Neural cell (in vitro differentiated cells): ENCODE results near the gene HOPX. TPM values are rescaled to one million over a fixed set of nuclear protein-coding genes. Genes with fewer than 3 reads are reported as not detected.

Source experiments
- H2AFZ ChIP-seq: fragments of 200-600, 300-800 bp; sonication (generic), shearing (Covaris generic); 2 replicates; pipeline ENCODE4 v1.6.0; 2014; ENCODE audit warnings: low read depth, mild to moderate bottlenecking, antibody characterized with exemption, low read length, moderate library complexity
- H3F3A ChIP-seq: fragments of 200-600 bp; shearing (Covaris generic); 2 replicates; pipeline ENCODE4 v1.6.1; 2016; ENCODE audit warnings: mild to moderate bottlenecking, moderate library complexity, mixed read lengths, antibody characterized with exemption, low read length; ENCODE audit not compliant: insufficient read depth, poor library complexity, severe bottlenecking
- H3K27ac ChIP-seq: fragments of 200-600, 300-800 bp; sonication (generic), shearing (Covaris generic); 2 replicates; pipeline ENCODE4 v1.5.1; 2014; ENCODE audit warnings: mild to moderate bottlenecking, low read length, moderate library complexity
- H3K27me3 ChIP-seq: fragments of 300-800, 200-600 bp; sonication (generic), shearing (Covaris generic); 2 replicates; pipeline ENCODE4 v1.6.0; 2014; ENCODE audit warnings: mild to moderate bottlenecking, low read depth, low read length, moderate library complexity; ENCODE audit not compliant: insufficient read depth
- H3K36me3 ChIP-seq: fragments of 300-800, 200-600 bp; sonication (generic), shearing (Covaris generic); 2 replicates; pipeline ENCODE4 v1.5.1; 2014; ENCODE audit warnings: mild to moderate bottlenecking, antibody characterized with exemption, low read length, moderate library complexity; ENCODE audit not compliant: insufficient read depth
- H3K4me2 ChIP-seq: fragments of 300-800, 200-600 bp; sonication (generic), shearing (Covaris generic); 2 replicates; pipeline ENCODE4 v1.6.0; 2014; ENCODE audit warnings: mild to moderate bottlenecking, low read length
- H3K4me3 ChIP-seq: fragments of 300-800, 200-600 bp; sonication (generic), shearing (Covaris generic); 2 replicates; pipeline ENCODE4 v1.5.1; 2014; ENCODE audit warnings: mild to moderate bottlenecking, low read length, moderate library complexity
- H3K79me2 ChIP-seq: fragments of 200-600 bp; shearing (Covaris generic); replicated peaks from 2 replicates; pipeline ENCODE4 v1.6.0; 2014; ENCODE audit warnings: mild to moderate bottlenecking, low read length, moderate library complexity; ENCODE audit not compliant: insufficient read depth
- H3K9ac ChIP-seq: fragments of 300-800, 200-600 bp; sonication (generic), shearing (Covaris generic); 2 replicates; pipeline ENCODE4 v1.6.1; 2016; ENCODE audit warnings: mild to moderate bottlenecking, low read length, mixed read lengths
- H3K9me2 ChIP-seq: fragments of 200-600 bp; shearing (Covaris generic); 2 replicates; pipeline ENCODE4 v1.6.1; 2016; ENCODE audit warnings: mild to moderate bottlenecking, low read length, mixed read lengths; ENCODE audit not compliant: insufficient read depth
- H3K9me3 ChIP-seq: fragments of 200-600, 300-800 bp; sonication (generic), shearing (Covaris generic); 2 replicates; pipeline ENCODE4 v1.6.1; 2016; ENCODE audit warnings: mild to moderate bottlenecking, mixed run types, low read length, moderate library complexity, mixed read lengths
- H4K20me1 ChIP-seq: fragments of 200-600 bp; shearing (Covaris generic); 2 replicates; pipeline ENCODE4 v1.6.1; 2016; ENCODE audit warnings: mild to moderate bottlenecking, mixed run types; ENCODE audit not compliant: insufficient read depth
- EP300 ChIP-seq: fragments of 450-650 bp; conservative IDR thresholded peaks from 2 replicates; pipeline ENCODE4 v1.6.1; 2014; ENCODE audit warnings: antibody characterized with exemption, mild to moderate bottlenecking, moderate library complexity; ENCODE audit not compliant: poor library complexity, severe bottlenecking
- EZH2 ChIP-seq: fragments of 200-600, 300-800 bp; shearing (Covaris generic), sonication (generic); IDR thresholded peaks from 2 replicates; pipeline ENCODE4 v1.6.1; 2014; ENCODE audit warnings: antibody characterized with exemption, low read length, borderline replicate concordance, mild to moderate bottlenecking; ENCODE audit not compliant: insufficient read depth, poor library complexity, severe bottlenecking
- MXI1 ChIP-seq: fragments of 450-650 bp; conservative IDR thresholded peaks from 2 replicates; pipeline ENCODE4 v1.6.1; 2014; ENCODE audit warnings: antibody characterized with exemption, mild to moderate bottlenecking; ENCODE audit not compliant: poor library complexity, severe bottlenecking
- POLR2AphosphoS5 ChIP-seq: IDR thresholded peaks from 2 replicates; pipeline ENCODE4 v1.6.1; 2012
- RAD21 ChIP-seq: fragments of 450-650 bp; conservative IDR thresholded peaks from 2 replicates; pipeline ENCODE4 v1.6.1; 2014; ENCODE audit warnings: antibody characterized with exemption, mild to moderate bottlenecking, moderate library complexity
- SMC3 ChIP-seq: fragments of 450-650 bp; conservative IDR thresholded peaks from 2 replicates; pipeline ENCODE4 v1.6.1; 2014; ENCODE audit warnings: antibody characterized with exemption, mild to moderate bottlenecking, moderate library complexity; ENCODE audit not compliant: poor library complexity
- TAF1 ChIP-seq: IDR thresholded peaks from 2 replicates; pipeline ENCODE4 v1.6.1; 2012; ENCODE audit warnings: low read depth
- polyA plus RNA-seq: library from polyadenylated mRNA; depleted of rRNA; stranded (reverse); fragments of >200 nt; gene quantifications from 2 replicates; pipeline ENCODE4 v1.2.3, GENCODE V29; 2014
- TF ChIP-seq, protein P1 (sequence below): fragments of 450-650 bp; IDR thresholded peaks from 2 replicates; pipeline ENCODE4 v1.5.1; 2014; ENCODE audit warnings: antibody characterized with exemption, mild to moderate bottlenecking, moderate library complexity; ENCODE audit not compliant: poor library complexity, severe bottlenecking
- TF ChIP-seq, protein P2 (sequence below): IDR thresholded peaks from 2 replicates; pipeline ENCODE4 v1.6.1; 2012; ENCODE audit warnings: borderline replicate concordance

The HOPX gene
- polyA plus RNA-seq, 1 donor from 2014 or later = 2.0 TPM

- Histone ChIP-seq H3K4me3 (no peak overlapping the region), H3K27me3 (no peaks in the 10 kb centered on the region), H4K20me1 (no peaks in the 10 kb centered on the region), H3F3A (no peaks in the 10 kb centered on the region), H3K27ac (no peak overlapping the region), H3K4me2 (no peak overlapping the region), H3K9me2 (no peaks in the 10 kb centered on the region), H3K36me3 (no peaks in the 10 kb centered on the region), H3K79me2 (no peaks in the 10 kb centered on the region), H3K9ac (no peak overlapping the region), H2AFZ (no peak overlapping the region), H3K9me3 (no peaks in the 10 kb centered on the region)
- TF ChIP-seq TAF1 = no peak
- no peak for TF ChIP-seq EZH2
- TF ChIP-seq SMC3 = no peak
- no peak for TF ChIP-seq POLR2AphosphoS5
- TF ChIP-seq EP300 = no peak
- TF ChIP-seq, protein P1, sequence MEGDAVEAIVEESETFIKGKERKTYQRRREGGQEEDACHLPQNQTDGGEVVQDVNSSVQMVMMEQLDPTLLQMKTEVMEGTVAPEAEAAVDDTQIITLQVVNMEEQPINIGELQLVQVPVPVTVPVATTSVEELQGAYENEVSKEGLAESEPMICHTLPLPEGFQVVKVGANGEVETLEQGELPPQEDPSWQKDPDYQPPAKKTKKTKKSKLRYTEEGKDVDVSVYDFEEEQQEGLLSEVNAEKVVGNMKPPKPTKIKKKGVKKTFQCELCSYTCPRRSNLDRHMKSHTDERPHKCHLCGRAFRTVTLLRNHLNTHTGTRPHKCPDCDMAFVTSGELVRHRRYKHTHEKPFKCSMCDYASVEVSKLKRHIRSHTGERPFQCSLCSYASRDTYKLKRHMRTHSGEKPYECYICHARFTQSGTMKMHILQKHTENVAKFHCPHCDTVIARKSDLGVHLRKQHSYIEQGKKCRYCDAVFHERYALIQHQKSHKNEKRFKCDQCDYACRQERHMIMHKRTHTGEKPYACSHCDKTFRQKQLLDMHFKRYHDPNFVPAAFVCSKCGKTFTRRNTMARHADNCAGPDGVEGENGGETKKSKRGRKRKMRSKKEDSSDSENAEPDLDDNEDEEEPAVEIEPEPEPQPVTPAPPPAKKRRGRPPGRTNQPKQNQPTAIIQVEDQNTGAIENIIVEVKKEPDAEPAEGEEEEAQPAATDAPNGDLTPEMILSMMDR = no peak
- TF ChIP-seq RAD21 = no peak
- TF ChIP-seq, protein P2, sequence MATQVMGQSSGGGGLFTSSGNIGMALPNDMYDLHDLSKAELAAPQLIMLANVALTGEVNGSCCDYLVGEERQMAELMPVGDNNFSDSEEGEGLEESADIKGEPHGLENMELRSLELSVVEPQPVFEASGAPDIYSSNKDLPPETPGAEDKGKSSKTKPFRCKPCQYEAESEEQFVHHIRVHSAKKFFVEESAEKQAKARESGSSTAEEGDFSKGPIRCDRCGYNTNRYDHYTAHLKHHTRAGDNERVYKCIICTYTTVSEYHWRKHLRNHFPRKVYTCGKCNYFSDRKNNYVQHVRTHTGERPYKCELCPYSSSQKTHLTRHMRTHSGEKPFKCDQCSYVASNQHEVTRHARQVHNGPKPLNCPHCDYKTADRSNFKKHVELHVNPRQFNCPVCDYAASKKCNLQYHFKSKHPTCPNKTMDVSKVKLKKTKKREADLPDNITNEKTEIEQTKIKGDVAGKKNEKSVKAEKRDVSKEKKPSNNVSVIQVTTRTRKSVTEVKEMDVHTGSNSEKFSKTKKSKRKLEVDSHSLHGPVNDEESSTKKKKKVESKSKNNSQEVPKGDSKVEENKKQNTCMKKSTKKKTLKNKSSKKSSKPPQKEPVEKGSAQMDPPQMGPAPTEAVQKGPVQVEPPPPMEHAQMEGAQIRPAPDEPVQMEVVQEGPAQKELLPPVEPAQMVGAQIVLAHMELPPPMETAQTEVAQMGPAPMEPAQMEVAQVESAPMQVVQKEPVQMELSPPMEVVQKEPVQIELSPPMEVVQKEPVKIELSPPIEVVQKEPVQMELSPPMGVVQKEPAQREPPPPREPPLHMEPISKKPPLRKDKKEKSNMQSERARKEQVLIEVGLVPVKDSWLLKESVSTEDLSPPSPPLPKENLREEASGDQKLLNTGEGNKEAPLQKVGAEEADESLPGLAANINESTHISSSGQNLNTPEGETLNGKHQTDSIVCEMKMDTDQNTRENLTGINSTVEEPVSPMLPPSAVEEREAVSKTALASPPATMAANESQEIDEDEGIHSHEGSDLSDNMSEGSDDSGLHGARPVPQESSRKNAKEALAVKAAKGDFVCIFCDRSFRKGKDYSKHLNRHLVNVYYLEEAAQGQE = no peak
- TF ChIP-seq MXI1 = no peak
These were observed 14.8 kb downstream of the HOPX start for GRCh38 chr4:56666279-56666678.

DNA sequence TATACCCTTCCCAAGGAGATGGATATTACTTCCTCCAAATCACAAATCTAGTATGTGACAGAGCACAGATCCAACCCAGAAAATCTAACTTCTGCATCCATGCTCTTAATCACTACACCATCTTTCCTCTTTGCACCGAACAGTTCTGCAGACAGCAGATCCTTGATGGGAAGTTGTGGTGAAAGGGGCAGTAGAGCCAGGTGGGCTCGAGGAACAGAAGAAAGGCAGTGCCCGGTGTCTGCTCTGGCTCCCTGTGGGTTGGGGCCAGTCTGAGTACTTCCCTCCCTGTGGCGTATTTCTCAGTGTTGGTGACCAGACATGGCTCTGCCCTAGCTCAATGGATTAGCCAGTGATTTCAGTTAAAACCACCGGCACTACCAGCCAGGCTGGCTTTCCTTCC is 15.3 kb downstream of the HOPX start:
- no peak for TF ChIP-seq POLR2AphosphoS5
- TF ChIP-seq TAF1 = no peak
- TF ChIP-seq, protein P2 = no peak
- no peak for TF ChIP-seq MXI1
- no peak for TF ChIP-seq RAD21
- TF ChIP-seq SMC3 = no peak
- no peak for TF ChIP-seq EP300
- TF ChIP-seq EZH2 = no peak
- TF ChIP-seq, protein P1 = no peak
- no peaks in the 10 kb centered on the region for H3K79me2 ChIP-seq
- H3K4me2 ChIP-seq = no peak overlapping the region
- H3K27me3 ChIP-seq = no peaks in the 10 kb centered on the region
- H3K9ac ChIP-seq = no peak overlapping the region
- no peak overlapping the region for H3K27ac ChIP-seq
- H3K9me3 ChIP-seq = no peaks in the 10 kb centered on the region
- H4K20me1 ChIP-seq = no peaks in the 10 kb centered on the region
- no peaks in the 10 kb centered on the region for H3K36me3 ChIP-seq
- H3K4me3 ChIP-seq = no peak overlapping the region
- no peak overlapping the region for H2AFZ ChIP-seq
- no peaks in the 10 kb centered on the region for H3F3A ChIP-seq
- H3K9me2 ChIP-seq = no peaks in the 10 kb centered on the region
